Erythroblast (primary cell): ENCODE results near the gene RPS6KA2.

Source experiments
- GATA1 ChIP-seq: IDR thresholded peaks from 2 replicates; pipeline ENCODE4 v1.6.1; 2011; ENCODE audit warnings: low read depth, mild to moderate bottlenecking, control low read depth, low read length, moderate library complexity
- POLR2A ChIP-seq: IDR thresholded peaks from 2 replicates; pipeline ENCODE4 v1.6.1; 2011; ENCODE audit warnings: mild to moderate bottlenecking, low read length

DNA sequence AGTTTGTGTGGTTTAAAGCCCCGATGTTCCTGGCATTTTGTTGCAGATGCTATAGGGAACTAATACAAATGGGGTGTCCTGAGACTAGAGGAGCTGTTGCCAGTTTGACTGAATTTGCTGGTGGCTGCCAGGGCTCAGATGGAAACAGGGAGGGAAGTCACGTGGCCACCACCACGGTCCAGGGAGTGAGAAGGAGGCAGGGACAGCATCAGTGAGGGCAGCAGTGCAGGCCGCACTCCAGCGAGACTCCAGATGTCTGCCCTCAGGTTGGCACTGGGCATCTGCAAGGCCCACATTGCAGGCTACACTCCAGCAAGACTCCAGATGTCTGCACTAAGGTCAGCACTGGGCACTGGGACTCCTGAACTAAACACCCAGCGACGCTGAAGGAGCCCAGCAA, 126.8 kb downstream of the RPS6KA2 start:
- TF ChIP-seq POLR2A, result no peak
- TF ChIP-seq GATA1, result no peak
